IMR-90 (cell line): ENCODE results near the gene MAP7. TPM values are rescaled to one million over a fixed set of nuclear protein-coding genes. Genes with fewer than 3 reads are reported as not detected.

Source experiments
- ATAC-seq: fragments of 200-7000 bp; cut with Tn5 transposase; 2 replicates; pipeline ENCODE4 v1.9.1; 2020; ENCODE audit warnings: low read depth, mild to moderate bottlenecking, moderate library complexity
- BruUV-seq: library from RNA; stranded (reverse); fragments of 400-500 nt; replicated peaks from 2 replicates; lab custom pipeline; 2021; lab: Mats Ljungman, UMichigan
- CTCF ChIA-PET: fragments of 300-600 bp; formaldehyde crosslinking; extraction: SDS; loops from one replicate; lab custom pipeline; 2021; ENCODE audit warnings: antibody characterized with exemption; lab: Yijun Ruan, JAX
- POLR2A ChIA-PET: fragments of 300-600 bp; sonication (Branson Sonifier 250); formaldehyde crosslinking; loops from one replicate; lab custom pipeline; 2022; ENCODE audit warnings: antibody characterized with exemption; ENCODE audit not compliant: unreplicated experiment; lab: Charles Lee
- DNase-seq: peaks from one replicate; pipeline ENCODE4 v3.0.0; 2013
- H2AFZ ChIP-seq: replicated peaks from 2 replicates; pipeline ENCODE3; 2013; ENCODE audit warnings: low read length, mild to moderate bottlenecking; ENCODE audit not compliant: poor library complexity
- H2AK5ac ChIP-seq: 2 replicates; pipeline ENCODE4 v1.6.1; 2013; ENCODE audit warnings: low read depth, low read length, inconsistent platforms
- H2AK9ac ChIP-seq: replicated peaks from 2 replicates; pipeline ENCODE3; 2013; ENCODE audit warnings: mild to moderate bottlenecking, low read depth, low read length, moderate library complexity; ENCODE audit not compliant: poor library complexity
- H2BK120ac ChIP-seq: 2 replicates; pipeline ENCODE4 v1.6.1; 2013; ENCODE audit warnings: low read depth, low read length, inconsistent platforms
- H2BK15ac ChIP-seq: 3 replicates; pipeline ENCODE4 v1.6.1; 2013; ENCODE audit warnings: low read depth, low read length, inconsistent platforms
- H2BK20ac ChIP-seq: 2 replicates; pipeline ENCODE4 v1.6.1; 2013; ENCODE audit warnings: low read depth, mild to moderate bottlenecking, inconsistent platforms, low read length, moderate library complexity
- H2BK5ac ChIP-seq: 2 replicates; pipeline ENCODE4 v1.6.1; 2013; ENCODE audit warnings: mild to moderate bottlenecking, low read depth, low read length, inconsistent platforms; ENCODE audit not compliant: poor library complexity, severe bottlenecking
- H3K14ac ChIP-seq: replicated peaks from 2 replicates; pipeline ENCODE4 v1.6.1; 2013; ENCODE audit warnings: low read depth, low read length, inconsistent platforms
- H3K18ac ChIP-seq: 2 replicates; pipeline ENCODE4 v1.6.1; 2013; ENCODE audit warnings: low read depth, low read length, control low read depth
- H3K23ac ChIP-seq: 2 replicates; pipeline ENCODE4 v1.6.1; 2013; ENCODE audit warnings: low read depth, low read length, inconsistent platforms
- H3K27ac ChIP-seq: 2 replicates; pipeline ENCODE4 v1.5.1; 2013; ENCODE audit warnings: mild to moderate bottlenecking, control low read depth, low read length; ENCODE audit not compliant: insufficient read depth
- H3K27me3 ChIP-seq: 2 replicates; pipeline ENCODE4 v1.6.1; 2013; ENCODE audit warnings: low read length; ENCODE audit not compliant: control insufficient read depth, insufficient read depth
- H3K36me3 ChIP-seq: 2 replicates; pipeline ENCODE4 v1.6.1; 2013; ENCODE audit warnings: low read length, mixed read lengths; ENCODE audit not compliant: control insufficient read depth, insufficient read depth
- H3K4ac ChIP-seq: 2 replicates; pipeline ENCODE4 v1.6.1; 2013; ENCODE audit warnings: low read depth, low read length, inconsistent platforms
- H3K4me1 ChIP-seq: 2 replicates; pipeline ENCODE4 v1.6.1; 2013; ENCODE audit warnings: low read length, mixed read lengths; ENCODE audit not compliant: control insufficient read depth, insufficient read depth
- H3K4me2 ChIP-seq: 2 replicates; pipeline ENCODE4 v1.6.1; 2013; ENCODE audit warnings: low read depth, mild to moderate bottlenecking, control low read depth, low read length, moderate library complexity
- H3K4me3 ChIP-seq: 2 replicates; pipeline ENCODE4 v1.5.1; 2013; ENCODE audit warnings: low read depth, mild to moderate bottlenecking, control low read depth, low read length, moderate library complexity; ENCODE audit not compliant: insufficient read depth
- H3K56ac ChIP-seq: 2 replicates; pipeline ENCODE4 v1.6.1; 2013; ENCODE audit warnings: low read length, inconsistent platforms; ENCODE audit not compliant: insufficient read depth; ENCODE audit errors: extremely low read depth
- H3K79me1 ChIP-seq, 2 experiments: 2 replicates each; pipeline ENCODE4 v1.6.1; 2013; ENCODE audit warnings: low read length in 2 of 2, inconsistent platforms in 1 of 2, low read depth in 1 of 2
- H3K9ac ChIP-seq: 2 replicates; pipeline ENCODE4 v1.6.1; 2013; ENCODE audit warnings: low read depth, low read length, control low read depth
- H3K9me1 ChIP-seq: 2 replicates; pipeline ENCODE4 v1.6.1; 2013; ENCODE audit warnings: low read length, inconsistent platforms; ENCODE audit not compliant: insufficient read depth
- H3K9me3 ChIP-seq: 2 replicates; pipeline ENCODE4 v1.6.1; 2013; ENCODE audit warnings: low read length; ENCODE audit not compliant: control insufficient read depth, insufficient read depth
- H4K20me1 ChIP-seq: 2 replicates; pipeline ENCODE4 v1.6.1; 2013; ENCODE audit warnings: low read length, inconsistent platforms; ENCODE audit not compliant: insufficient read depth
- H4K5ac ChIP-seq: 2 replicates; pipeline ENCODE4 v1.6.1; 2013; ENCODE audit warnings: mild to moderate bottlenecking, low read depth, low read length, control low read depth
- H4K8ac ChIP-seq, 2 experiments: 2 replicates each; pipeline ENCODE4 v1.6.1; 2013; ENCODE audit warnings: low read depth in 2 of 2, low read length in 2 of 2, control low read depth in 1 of 2, inconsistent platforms in 1 of 2
- H4K91ac ChIP-seq: 2 replicates; pipeline ENCODE4 v1.6.1; 2013; ENCODE audit warnings: low read depth, low read length, inconsistent platforms; ENCODE audit not compliant: insufficient read depth
- BHLHE40 ChIP-seq: fragments of 150-350 bp; IDR thresholded peaks from 2 replicates; pipeline ENCODE4 v1.6.1; 2016; ENCODE audit warnings: mild to moderate bottlenecking, low read depth, low read length
- CEBPB ChIP-seq: IDR thresholded peaks from 2 replicates; pipeline ENCODE4 v1.6.1; 2012; ENCODE audit warnings: low read depth, low read length, improper control_type of control experiment
- ELK1 ChIP-seq: fragments of 150-350 bp; IDR thresholded peaks from 2 replicates; pipeline ENCODE4 v1.6.1; 2016; ENCODE audit warnings: low read depth, mild to moderate bottlenecking, low read length, moderate library complexity, borderline replicate concordance
- FOS ChIP-seq: fragments of 150-350 bp; IDR thresholded peaks from 2 replicates; pipeline ENCODE4 v1.6.1; 2016; ENCODE audit warnings: low read depth, low read length
- MAZ ChIP-seq: IDR thresholded peaks from 2 replicates; pipeline ENCODE4 v1.6.1; 2012; ENCODE audit warnings: low read depth, mild to moderate bottlenecking, low read length, improper control_type of control experiment, moderate library complexity, borderline replicate concordance
- MXI1 ChIP-seq: IDR thresholded peaks from 2 replicates; pipeline ENCODE4 v1.6.1; 2012; ENCODE audit warnings: low read depth, mild to moderate bottlenecking, low read length, moderate library complexity, borderline replicate concordance
- NFE2L2 ChIP-seq: fragments of 150-350 bp; IDR thresholded peaks from 2 replicates; pipeline ENCODE4 v1.6.1; 2016; ENCODE audit warnings: low read depth, mild to moderate bottlenecking, low read length
- RAD21 ChIP-seq: IDR thresholded peaks from 2 replicates; pipeline ENCODE4 v1.6.1; 2012; ENCODE audit warnings: low read length, improper control_type of control experiment
- RCOR1 ChIP-seq: IDR thresholded peaks from 2 replicates; pipeline ENCODE4 v1.6.1; 2012; ENCODE audit warnings: mild to moderate bottlenecking, low read length, improper control_type of control experiment; ENCODE audit not compliant: insufficient replicate concordance
- SMC3 ChIP-seq: fragments of 150-350 bp; IDR thresholded peaks from 2 replicates; pipeline ENCODE4 v1.6.1; 2016; ENCODE audit warnings: low read depth, mild to moderate bottlenecking, antibody characterized with exemption, low read length, moderate library complexity
- WGBS, 2 experiments: methylation state at CpG; one replicate each; pipeline versions ENCODE4 v1.1.5 to v1.1.7; 2013; ENCODE audit warnings: missing lambda C conversion rate in 2 of 2; ENCODE audit not compliant: insufficient read length in 1 of 2; ENCODE audit errors: extremely low coverage in 2 of 2; 5-methylcytosine and 5-hydroxymethylcytosine counted together
- dilution Hi-C: fragments of 300-500 bp; cut with HindIII; formaldehyde crosslinking; loops from one replicate; pipeline ENCODE4 v1.14.3; 2018; ENCODE audit warnings: low sequenced_read_pairs; ENCODE audit not compliant: unreplicated experiment
- in situ Hi-C: fragments of 300-500 bp; cut with MboI; formaldehyde crosslinking; loops from 3 replicates; pipeline ENCODE4 v1.14.3; 2019; ENCODE audit warnings: low sequenced_read_pairs, inconsistent platforms, mixed read lengths
- intact Hi-C: fragments of 100-400 bp; cut with micrococcal nuclease; formaldehyde crosslinking; loops from 2 replicates; pipeline ENCODE4 v1.10.0; 2022
- polyA plus RNA-seq, 3 experiments: library from polyadenylated mRNA; depleted of rRNA; stranded (reverse); fragments of >200 nt; gene quantifications; 2 replicates each; pipeline ENCODE4 v1.2.3, GENCODE V29; 2012; ENCODE audit warnings: low replicate concordance in 1 of 3
- total RNA-seq: library from RNA; depleted of rRNA; stranded (reverse); fragments of >200 nt; gene quantifications from 2 replicates; pipeline ENCODE4 v1.2.3, GENCODE V29; 2012
- TF ChIP-seq, protein P1 (sequence below): fragments of 150-350 bp; IDR thresholded peaks from 2 replicates; pipeline ENCODE4 v1.6.1; 2017; ENCODE audit warnings: mild to moderate bottlenecking, antibody characterized with exemption, low read length, low read depth

MAP7 gene
- total and polyA plus RNA-seq, 2 of the 4 experiments (the other 2 are of a cell fraction) = 0.19 to 0.36 TPM

DNA sequence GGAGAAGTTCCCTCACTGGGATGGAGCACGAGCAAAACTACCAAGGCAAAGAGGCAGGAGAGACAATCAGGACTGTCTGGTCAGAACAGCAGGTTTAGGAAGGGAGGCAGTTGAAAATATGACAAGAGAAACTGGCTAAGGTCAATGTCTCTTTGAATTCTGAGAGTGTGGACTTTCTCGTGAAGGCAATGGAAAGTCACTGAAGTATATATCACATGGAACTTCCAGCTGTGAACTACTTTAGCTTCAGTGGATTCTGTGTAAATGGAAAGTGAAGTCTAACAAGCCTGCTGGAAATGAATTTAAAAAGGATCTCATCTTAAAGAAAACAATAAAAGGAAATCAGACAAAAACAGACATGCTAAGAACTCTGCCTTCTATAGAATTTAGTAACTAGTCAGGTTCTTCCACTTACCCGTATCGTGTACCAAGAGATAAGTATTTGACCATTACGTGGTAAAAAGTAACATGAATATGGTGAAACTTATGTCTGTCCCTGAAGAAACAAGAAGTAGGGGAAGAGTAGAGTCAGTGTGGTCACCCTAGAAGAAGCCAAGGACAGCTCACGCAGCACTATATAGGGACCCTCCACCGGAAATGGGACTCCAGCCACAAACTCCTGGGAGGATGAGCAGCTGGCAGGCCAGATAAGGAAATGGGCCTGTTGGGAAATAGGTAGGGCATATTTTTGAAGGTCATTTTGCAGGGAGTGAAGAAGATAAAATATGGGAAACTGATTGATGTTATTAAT lies 123.4 kb downstream of the MAP7 start:
- H3K4me2 ChIP-seq = no peak overlapping the region
- in situ Hi-C loops = no loop called here
- H4K5ac ChIP-seq = no peak overlapping the region
- no TSS peak for BruUV-seq
- no peak overlapping the region for H3K4ac ChIP-seq
- H2AFZ ChIP-seq = no peak overlapping the region
- no peak overlapping the region for H2AK9ac ChIP-seq
- no peak overlapping the region for H2BK20ac ChIP-seq
- H3K4me1 ChIP-seq = no peaks in the 10 kb centered on the region
- H3K9me3 ChIP-seq = no peaks in the 10 kb centered on the region
- dilution Hi-C loops = no loop called here
- H3K9me1 ChIP-seq = no peaks in the 10 kb centered on the region
- H3K36me3 ChIP-seq = no peaks in the 10 kb centered on the region
- H3K4me3 ChIP-seq = no peak overlapping the region
- ChIA-PET POLR2A (interaction anchor here (0.6 kb wide), 1 partner anchor 891 kb away, joined by 3 read pairs; no protein-coding TSS in a partner anchor), CTCF (no interaction called here)
- DNase-seq (no peak), ATAC-seq (no peak)
- no peak overlapping the region for H2BK15ac ChIP-seq
- no peak overlapping the region for H2AK5ac ChIP-seq
- H3K23ac ChIP-seq = no peak overlapping the region
- no peak overlapping the region for H3K27ac ChIP-seq
- no peaks in the 10 kb centered on the region for H4K20me1 ChIP-seq
- H3K9ac ChIP-seq = no peak overlapping the region
- WGBS, 2 experiments = 60% methylated on average over 2 of the region's 7 CpGs; no CpG with 5 or more reads in 1 of the 2 experiments
- H2BK5ac ChIP-seq = no peak overlapping the region
- H2BK120ac ChIP-seq = no peak overlapping the region
- peaks cover 29% of the 10 kb centered on the region for H3K27me3 ChIP-seq
- no peak overlapping the region for H4K91ac ChIP-seq
- H3K79me1 ChIP-seq = no peaks in the 10 kb centered on the region
- H4K8ac ChIP-seq = no peak overlapping the region
- H3K14ac ChIP-seq = no peak overlapping the region
- H3K18ac ChIP-seq = no peak overlapping the region
- intact Hi-C loops = no loop called here
- TF ChIP-seq RAD21 (no peak), MAZ (no peak), FOS (no peak), NFE2L2 (no peak), MXI1 (no peak), SMC3 (no peak), BHLHE40 (no peak), RCOR1 (no peak), CEBPB (no peak), ELK1 (no peak)
- TF ChIP-seq, protein P1, sequence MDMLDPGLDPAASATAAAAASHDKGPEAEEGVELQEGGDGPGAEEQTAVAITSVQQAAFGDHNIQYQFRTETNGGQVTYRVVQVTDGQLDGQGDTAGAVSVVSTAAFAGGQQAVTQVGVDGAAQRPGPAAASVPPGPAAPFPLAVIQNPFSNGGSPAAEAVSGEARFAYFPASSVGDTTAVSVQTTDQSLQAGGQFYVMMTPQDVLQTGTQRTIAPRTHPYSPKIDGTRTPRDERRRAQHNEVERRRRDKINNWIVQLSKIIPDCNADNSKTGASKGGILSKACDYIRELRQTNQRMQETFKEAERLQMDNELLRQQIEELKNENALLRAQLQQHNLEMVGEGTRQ = no peak
- H3K56ac ChIP-seq = no peak overlapping the region
